Vagina (tissue), 2 donors: Measurements from ENCODE around the gene C12orf76. TPM values are rescaled to one million over a fixed set of nuclear protein-coding genes. Genes with fewer than 3 reads are reported as not detected.

Experiments
- DNase-seq, 2 donors: peaks; one replicate each; pipeline ENCODE4 v3.0.0-alpha.2; 2017; ENCODE audit errors: extremely low spot score in 2 of 2
- H3K27ac ChIP-seq: fragments of 200-600 bp; sonication (generic); one replicate; pipeline ENCODE4 v1.5.1; 2019
- H3K27me3 ChIP-seq: fragments of 200-600 bp; sonication (generic); one replicate; pipeline ENCODE4 v1.5.1; 2019
- H3K36me3 ChIP-seq, 2 donors: fragments of 200-600 bp; sonication (generic); one replicate each; pipeline ENCODE4 v1.5.1; 2017 to 2019
- H3K4me1 ChIP-seq: fragments of 200-600 bp; sonication (generic); one replicate; pipeline ENCODE4 v1.5.1; 2019
- H3K4me3 ChIP-seq, 2 donors: fragments of 200-600 bp; sonication (generic); 1 replicate in 1 of 2; 2 replicates in 1 of 2; pipeline ENCODE4 v1.5.1; 2016 to 2019
- H3K9me3 ChIP-seq: fragments of 200-600 bp; sonication (generic); one replicate; pipeline ENCODE4 v1.5.1; 2019
- POLR2A ChIP-seq, 2 donors: fragments of 450-650 bp; IDR thresholded peaks; one replicate each; pipeline ENCODE4 v1.6.1; 2017; ENCODE audit warnings: antibody characterized with exemption in 2 of 2, mild to moderate bottlenecking in 2 of 2, moderate library complexity in 2 of 2
- POLR2AphosphoS5 ChIP-seq, 2 donors: sonication (generic); formaldehyde crosslinking; IDR thresholded peaks; one replicate each; pipeline ENCODE4 v1.9.0; 2017; ENCODE audit warnings: antibody characterized with exemption in 2 of 2, mild to moderate bottlenecking in 2 of 2, low read depth in 1 of 2; ENCODE audit not compliant: insufficient read depth in 1 of 2
- intact Hi-C: fragments of 100-400 bp; cut with DNase I; formaldehyde crosslinking; loops from one replicate; pipeline ENCODE4 v1.15.1; 2023
- total RNA-seq: library from RNA; depleted of rRNA; stranded (reverse); fragments of >200 nt; gene quantifications from one replicate; pipeline ENCODE4 v1.2.3, GENCODE V29; 2016
- TF ChIP-seq, protein P1 (sequence below), 3 experiments: fragments of 450-650 bp in 2 of 3; fragments of 200-600 bp in 1 of 3; sonication (generic) in 1 of 3; IDR thresholded peaks; one replicate each; pipeline ENCODE4 v1.5.1; 2017 to 2019; ENCODE audit warnings: antibody characterized with exemption in 3 of 3, mild to moderate bottlenecking in 2 of 3, moderate library complexity in 2 of 3

Gene C12orf76
- total RNA-seq, 1 donor from 2014 or later = 7.6 TPM

DNA sequence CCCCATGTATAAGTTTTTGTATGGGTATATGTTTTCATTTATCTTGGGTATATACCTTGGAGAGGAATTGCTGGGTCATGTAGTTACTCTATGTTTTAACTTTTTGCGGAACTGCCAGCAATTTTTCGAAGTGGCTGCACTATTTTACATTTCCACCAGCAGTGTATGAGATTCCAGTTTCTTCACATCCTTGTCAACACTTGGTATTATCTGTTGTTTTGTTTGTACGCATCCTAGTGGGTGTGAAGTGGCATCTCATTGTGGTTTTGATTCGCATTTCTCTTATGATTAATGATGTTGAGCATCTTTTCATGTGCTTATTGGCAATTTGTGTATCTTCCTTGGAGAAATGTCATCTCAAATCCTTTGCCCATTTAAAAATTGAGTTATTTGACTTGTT is 42.2 kb downstream of the C12orf76 start:
- Histone ChIP-seq H3K36me3 (no peaks in the 10 kb centered on the region), H3K27me3 (no peaks in the 10 kb centered on the region), H3K9me3 (no peaks in the 10 kb centered on the region), H3K4me1 (peaks cover 22% of the 10 kb centered on the region), H3K4me3 (no peak overlapping the region), H3K27ac (no peak overlapping the region)
- intact Hi-C loops = no loop called here
- DNase-seq = no peak
- no peak for TF ChIP-seq POLR2A (IDR thresholded peaks at IDR 0.05)
- TF ChIP-seq POLR2AphosphoS5 (IDR thresholded peaks at IDR 0.05; ENCODE audit: insufficient read depth in 1 of 2, low read depth in 1 of 2) = no peak
- TF ChIP-seq, protein P1, sequence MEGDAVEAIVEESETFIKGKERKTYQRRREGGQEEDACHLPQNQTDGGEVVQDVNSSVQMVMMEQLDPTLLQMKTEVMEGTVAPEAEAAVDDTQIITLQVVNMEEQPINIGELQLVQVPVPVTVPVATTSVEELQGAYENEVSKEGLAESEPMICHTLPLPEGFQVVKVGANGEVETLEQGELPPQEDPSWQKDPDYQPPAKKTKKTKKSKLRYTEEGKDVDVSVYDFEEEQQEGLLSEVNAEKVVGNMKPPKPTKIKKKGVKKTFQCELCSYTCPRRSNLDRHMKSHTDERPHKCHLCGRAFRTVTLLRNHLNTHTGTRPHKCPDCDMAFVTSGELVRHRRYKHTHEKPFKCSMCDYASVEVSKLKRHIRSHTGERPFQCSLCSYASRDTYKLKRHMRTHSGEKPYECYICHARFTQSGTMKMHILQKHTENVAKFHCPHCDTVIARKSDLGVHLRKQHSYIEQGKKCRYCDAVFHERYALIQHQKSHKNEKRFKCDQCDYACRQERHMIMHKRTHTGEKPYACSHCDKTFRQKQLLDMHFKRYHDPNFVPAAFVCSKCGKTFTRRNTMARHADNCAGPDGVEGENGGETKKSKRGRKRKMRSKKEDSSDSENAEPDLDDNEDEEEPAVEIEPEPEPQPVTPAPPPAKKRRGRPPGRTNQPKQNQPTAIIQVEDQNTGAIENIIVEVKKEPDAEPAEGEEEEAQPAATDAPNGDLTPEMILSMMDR (IDR thresholded peaks at IDR 0.05) = no peak

DNA sequence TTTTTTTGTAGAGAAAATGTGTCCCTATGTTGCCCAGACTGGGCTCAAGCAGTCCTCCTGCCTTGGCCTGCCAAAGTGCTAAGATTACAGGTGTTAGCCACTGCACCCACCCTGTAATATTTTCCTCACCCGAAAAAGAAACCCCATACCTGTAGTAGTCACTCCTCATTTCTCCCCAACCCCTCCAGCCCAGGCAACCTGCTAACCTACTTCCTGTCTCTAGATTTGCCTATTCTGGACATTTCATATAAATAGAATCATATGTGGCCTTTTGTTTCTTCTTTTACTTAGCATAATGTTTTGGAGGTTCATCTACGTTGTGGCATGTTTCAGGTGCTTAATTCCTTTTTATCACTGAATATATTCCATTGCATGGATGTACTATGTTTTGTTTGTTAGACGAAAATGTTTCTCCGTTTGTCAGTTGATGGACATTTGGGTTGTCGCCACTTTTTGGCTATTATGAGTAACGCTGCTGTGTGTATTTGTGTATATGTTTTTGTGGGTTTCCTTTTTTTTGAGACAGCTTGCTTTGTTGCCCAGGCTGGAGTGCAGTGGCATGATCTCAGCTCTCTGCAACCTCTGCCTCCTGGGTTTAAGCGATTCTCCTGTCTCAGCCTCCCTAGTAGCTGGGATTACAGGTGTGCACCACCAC is 42.9 kb downstream of the C12orf76 start:
- no peak overlapping the region for H3K27ac ChIP-seq
- no peaks in the 10 kb centered on the region for H3K36me3 ChIP-seq
- TF ChIP-seq, protein P1 (IDR thresholded peaks at IDR 0.05) = no peak
- TF ChIP-seq POLR2A (IDR thresholded peaks at IDR 0.05) (no peak), POLR2AphosphoS5 (IDR thresholded peaks at IDR 0.05; ENCODE audit: insufficient read depth in 1 of 2, low read depth in 1 of 2) (no peak)
- H3K4me3 ChIP-seq = no peak overlapping the region
- intact Hi-C loops = no loop called here
- DNase-seq = no peak
- H3K4me1 ChIP-seq = peaks cover 29% of the 10 kb centered on the region
- H3K9me3 ChIP-seq = no peaks in the 10 kb centered on the region
- no peaks in the 10 kb centered on the region for H3K27me3 ChIP-seq

DNA sequence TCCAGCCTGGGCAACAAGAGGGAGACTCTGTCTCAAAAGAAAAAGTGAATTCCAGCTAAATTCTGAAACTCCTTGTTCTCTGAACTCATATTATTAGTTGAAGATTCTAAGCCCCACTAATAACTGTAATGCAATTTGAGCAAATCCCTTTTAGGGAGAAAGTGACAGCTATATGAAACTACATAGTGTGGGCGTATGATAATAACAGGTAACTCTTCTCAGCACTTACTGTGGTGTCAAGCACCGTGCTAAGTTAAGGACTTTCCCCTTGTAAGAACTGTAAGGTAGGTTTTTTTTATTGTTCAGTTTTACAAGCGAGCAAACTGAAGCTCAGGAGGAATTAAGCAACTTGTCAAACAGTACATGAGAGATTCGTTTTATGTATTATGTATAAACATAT is 43.7 kb downstream of the C12orf76 start:
- H3K9me3 ChIP-seq = no peaks in the 10 kb centered on the region
- H3K27me3 ChIP-seq = no peaks in the 10 kb centered on the region
- no peak for DNase-seq
- H3K36me3 ChIP-seq = no peaks in the 10 kb centered on the region
- no peak overlapping the region for H3K4me3 ChIP-seq
- H3K4me1 ChIP-seq = peaks cover 35% of the 10 kb centered on the region
- H3K27ac ChIP-seq = no peak overlapping the region
- intact Hi-C loops = no loop called here
- TF ChIP-seq, protein P1 (IDR thresholded peaks at IDR 0.05) = no peak
- no peak for TF ChIP-seq POLR2AphosphoS5 (IDR thresholded peaks at IDR 0.05; ENCODE audit: insufficient read depth in 1 of 2, low read depth in 1 of 2)
- TF ChIP-seq POLR2A (IDR thresholded peaks at IDR 0.05) = no peak

DNA sequence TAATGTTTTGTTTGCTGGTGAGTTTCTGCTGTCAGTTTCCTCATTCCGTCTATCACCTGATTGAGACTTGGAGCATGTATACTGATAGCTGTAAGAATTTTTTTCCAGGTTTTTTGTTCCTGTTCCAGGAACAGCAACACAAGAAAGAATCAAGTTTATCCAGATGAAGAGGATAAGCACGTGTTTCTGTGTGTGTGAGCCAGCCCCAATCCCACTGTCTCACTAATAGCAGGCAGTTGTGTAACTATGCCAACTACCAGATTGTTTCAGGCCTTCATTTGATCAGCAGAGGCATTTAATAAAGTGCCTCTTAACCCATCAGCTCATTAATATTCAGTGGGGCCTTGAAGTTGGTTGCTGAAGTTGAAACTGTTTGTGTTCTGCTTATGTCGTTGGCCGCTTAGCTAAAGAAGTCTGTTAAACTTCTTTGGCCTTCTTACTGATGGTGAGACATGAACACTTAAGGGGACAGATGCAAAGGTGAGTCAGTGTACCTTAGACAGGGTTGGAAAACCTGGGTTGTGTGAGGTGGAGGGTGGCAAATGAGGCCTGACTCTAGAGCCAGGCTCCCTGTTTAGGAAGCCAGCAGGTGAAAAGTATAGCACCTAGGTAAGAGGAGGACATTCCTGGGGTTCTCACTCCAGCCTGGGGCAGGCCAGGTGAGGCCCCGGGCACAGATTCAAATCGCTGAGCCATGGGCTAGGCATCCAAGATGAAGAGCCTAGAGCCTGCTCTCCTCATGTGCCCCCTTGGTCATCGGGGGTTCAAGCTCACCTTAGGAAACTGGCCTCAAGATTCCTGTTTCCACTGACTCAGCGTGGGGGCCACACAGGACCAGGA is 45.4 kb downstream of the C12orf76 start:
- Histone ChIP-seq H3K4me3 (no peak overlapping the region), H3K27me3 (no peaks in the 10 kb centered on the region), H3K9me3 (no peaks in the 10 kb centered on the region), H3K36me3 (no peaks in the 10 kb centered on the region), H3K27ac (no peak overlapping the region), H3K4me1 (peaks cover 43% of the 10 kb centered on the region)
- intact Hi-C loops = no loop called here
- DNase-seq = no peak
- TF ChIP-seq, protein P1 (IDR thresholded peaks at IDR 0.05) = no peak
- TF ChIP-seq POLR2AphosphoS5 (IDR thresholded peaks at IDR 0.05; ENCODE audit: insufficient read depth in 1 of 2, low read depth in 1 of 2) (no peak), POLR2A (IDR thresholded peaks at IDR 0.05) (no peak)

DNA sequence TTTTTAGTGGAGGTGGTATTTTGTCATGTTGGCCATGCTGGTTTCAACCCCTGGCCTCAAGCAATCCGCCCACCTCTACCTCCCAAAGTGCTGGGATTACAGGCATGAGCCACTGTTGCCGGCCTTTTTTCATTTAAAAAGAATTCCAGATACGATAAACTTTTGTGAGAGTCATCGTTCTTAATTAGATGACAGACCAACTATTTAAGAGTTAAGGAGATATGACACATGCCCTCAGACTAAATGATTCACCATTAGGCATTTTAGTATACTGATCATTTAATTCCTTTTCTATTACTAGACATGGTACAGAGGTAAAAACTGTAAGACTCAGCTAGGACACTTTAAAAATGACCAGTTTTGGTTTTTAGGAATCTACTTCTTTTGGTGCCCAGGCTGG is 46.7 kb downstream of the C12orf76 start:
- DNase-seq = no peak
- Histone ChIP-seq H3K4me3 (no peak overlapping the region), H3K27ac (no peak overlapping the region), H3K27me3 (no peaks in the 10 kb centered on the region), H3K36me3 (no peaks in the 10 kb centered on the region), H3K9me3 (no peaks in the 10 kb centered on the region), H3K4me1 (peaks cover 47% of the 10 kb centered on the region)
- TF ChIP-seq, protein P1 (IDR thresholded peaks at IDR 0.05) = no peak
- no peak for TF ChIP-seq POLR2AphosphoS5 (IDR thresholded peaks at IDR 0.05; ENCODE audit: insufficient read depth in 1 of 2, low read depth in 1 of 2)
- no peak for TF ChIP-seq POLR2A (IDR thresholded peaks at IDR 0.05)
- intact Hi-C loops = no loop called here
